CD4-positive, alpha-beta T cell treated with Interleukin-4 for 4 hours (primary cell): Measurements from ENCODE around the gene TTI1.

ENCODE experiments used
- DNase-seq: peaks from one replicate; pipeline ENCODE4 v3.0.0-alpha.2; 2020

The TTI1 gene

GRCh38 chr20:38033330-38034107, at the start of gene TTI1, which contains the start of gene RPRD1B:
TSS of gene TTI1 (minus strand) at chr20:38033456. CDS start at chr20:38013816, 19,640 bp downstream.
TSS of gene RPRD1B (plus strand) at chr20:38033746. CDS start at chr20:38033948, 202 bp downstream.
- peak; percentile 87 for DNase-seq

GRCh38 chr20:38082894-38083293, 49.6 kb upstream of the TTI1 start:
- DNase-seq, result no peak

GRCh38 chr20:38081575-38081974, 48.3 kb upstream of the TTI1 start:
- no peak for DNase-seq

- DNase-seq, result no peak
These were observed 46.1 kb upstream of the TTI1 start for GRCh38 chr20:38079353-38079752.

GRCh38 chr20:38078084-38078483, 44.8 kb upstream of the TTI1 start:
- DNase-seq, result no peak

- no peak for DNase-seq
These were observed 43.3 kb upstream of the TTI1 start for GRCh38 chr20:38076548-38076947.

GRCh38 chr20:38075161-38075998, 42.1 kb upstream of the TTI1 start:
- no peak for DNase-seq

GRCh38 chr20:38073307-38074071, 40.2 kb upstream of the TTI1 start:
- peak; percentile 46 for DNase-seq

- DNase-seq, result no peak
These were observed 39.6 kb upstream of the TTI1 start for GRCh38 chr20:38072898-38073297.

- DNase-seq, result no peak
These were observed 34.6 kb upstream of the TTI1 start for GRCh38 chr20:38067717-38068365.

- DNase-seq, result no peak
These were observed 33.9 kb upstream of the TTI1 start for GRCh38 chr20:38066969-38067716.

- DNase-seq, result no peak
These were observed 32.6 kb upstream of the TTI1 start for GRCh38 chr20:38065764-38066375.

GRCh38 chr20:38063911-38064530, 30.8 kb upstream of the TTI1 start:
- no peak for DNase-seq

- DNase-seq, result no peak
These were observed 29.6 kb upstream of the TTI1 start for GRCh38 chr20:38062890-38063289.

- no peak for DNase-seq
These were observed 27.9 kb upstream of the TTI1 start for GRCh38 chr20:38061109-38061508.

- DNase-seq, result no peak
These were observed 27.3 kb upstream of the TTI1 start for GRCh38 chr20:38060536-38060935.

- DNase-seq, result no peak
These were observed 26.6 kb upstream of the TTI1 start for GRCh38 chr20:38059832-38060231.

GRCh38 chr20:38057351-38057972, 24.2 kb upstream of the TTI1 start:
- DNase-seq, result peak; percentile 76

GRCh38 chr20:38055848-38056247, 22.6 kb upstream of the TTI1 start:
- no peak for DNase-seq

- no peak for DNase-seq
These were observed 22.0 kb upstream of the TTI1 start for GRCh38 chr20:38055294-38055693.
